22Rv1 (cell line): Measurements from ENCODE around the gene DDX27.

Source experiments
- CTCF ChIP-seq: fragments of 450-650 bp; IDR thresholded peaks from 2 replicates; pipeline ENCODE4 v1.5.1; 2017; ENCODE audit warnings: mild to moderate bottlenecking
- ZFX ChIP-seq: fragments of 450-650 bp; IDR thresholded peaks from 2 replicates; pipeline ENCODE4 v1.6.1; 2017; ENCODE audit warnings: antibody characterized with exemption, borderline replicate concordance

- TF ChIP-seq CTCF: no peak
- TF ChIP-seq ZFX: no peak
These were observed 73.9 kb downstream of the DDX27 start for GRCh38 chr20:49293122-49293521.
